ENCODE results near the gene NEK2.
"Not testable (repeated sequence)": the region's sequence is repeated elsewhere in the genome, so short reads cannot be mapped to it uniquely, and the experiment has no call there.

NEK2 gene

GRCh38 chr1:211632117-211632807, 43.2 kb downstream of the NEK2 start:
- DNase-seq: no peak

- no peak for DNase-seq
Measured at GRCh38 chr1:211631168-211631567, 44.3 kb downstream of the NEK2 start.

GRCh38 chr1:211630236-211631081, 45.0 kb downstream of the NEK2 start:
- DNase-seq: no peak

- no peak for DNase-seq
Measured at GRCh38 chr1:211628417-211628816, 47.0 kb downstream of the NEK2 start.

GRCh38 chr1:211627259-211627658, 48.2 kb downstream of the NEK2 start:
- DNase-seq: no peak

- not testable (repeated sequence) for DNase-seq
Measured at GRCh38 chr1:211625866-211626265, 49.6 kb downstream of the NEK2 start.

DNA sequence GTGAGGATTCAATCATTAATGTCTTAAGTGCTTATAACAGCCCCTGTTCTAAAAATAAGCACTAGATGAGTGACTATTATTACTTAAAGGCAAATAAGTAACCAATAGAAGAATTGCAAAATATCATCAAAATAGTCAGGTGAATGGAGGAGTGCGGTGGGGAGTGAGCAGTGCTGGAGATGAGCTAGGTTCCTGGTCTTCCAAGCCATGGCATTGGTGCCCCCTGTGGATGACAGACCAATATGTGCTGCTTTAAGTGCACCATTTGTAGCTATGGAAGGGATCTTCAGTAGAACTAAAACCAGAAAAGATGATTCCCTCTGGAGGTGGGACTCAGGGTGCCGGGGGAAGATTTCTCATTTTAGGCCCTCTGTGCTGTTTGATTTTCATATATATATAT, 50.4 kb downstream of the NEK2 start:
- peak; percentile 17 for DNase-seq

GRCh38 chr1:211623515-211623914, 51.9 kb downstream of the NEK2 start:
- no peak for DNase-seq

- DNase-seq: no peak
Measured at GRCh38 chr1:211621447-211622198, 53.8 kb downstream of the NEK2 start.

DNA sequence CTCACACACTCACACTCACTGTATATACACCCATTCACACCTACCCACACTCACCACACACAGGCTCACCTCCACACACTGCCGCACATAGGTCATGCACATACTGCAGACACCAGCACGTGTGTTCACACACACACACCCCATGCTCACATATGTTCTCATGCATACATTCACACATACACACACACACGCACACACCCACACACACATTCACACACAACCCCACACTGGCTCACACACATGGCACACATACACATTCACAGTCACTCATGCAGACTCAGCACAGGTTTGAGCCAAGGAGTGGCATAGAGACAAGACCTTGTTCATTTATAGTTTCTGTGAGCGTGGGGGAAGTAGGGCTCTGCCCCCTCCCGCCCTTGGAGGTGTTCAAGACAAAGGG, 55.3 kb downstream of the NEK2 start:
- DNase-seq: no peak

DNA sequence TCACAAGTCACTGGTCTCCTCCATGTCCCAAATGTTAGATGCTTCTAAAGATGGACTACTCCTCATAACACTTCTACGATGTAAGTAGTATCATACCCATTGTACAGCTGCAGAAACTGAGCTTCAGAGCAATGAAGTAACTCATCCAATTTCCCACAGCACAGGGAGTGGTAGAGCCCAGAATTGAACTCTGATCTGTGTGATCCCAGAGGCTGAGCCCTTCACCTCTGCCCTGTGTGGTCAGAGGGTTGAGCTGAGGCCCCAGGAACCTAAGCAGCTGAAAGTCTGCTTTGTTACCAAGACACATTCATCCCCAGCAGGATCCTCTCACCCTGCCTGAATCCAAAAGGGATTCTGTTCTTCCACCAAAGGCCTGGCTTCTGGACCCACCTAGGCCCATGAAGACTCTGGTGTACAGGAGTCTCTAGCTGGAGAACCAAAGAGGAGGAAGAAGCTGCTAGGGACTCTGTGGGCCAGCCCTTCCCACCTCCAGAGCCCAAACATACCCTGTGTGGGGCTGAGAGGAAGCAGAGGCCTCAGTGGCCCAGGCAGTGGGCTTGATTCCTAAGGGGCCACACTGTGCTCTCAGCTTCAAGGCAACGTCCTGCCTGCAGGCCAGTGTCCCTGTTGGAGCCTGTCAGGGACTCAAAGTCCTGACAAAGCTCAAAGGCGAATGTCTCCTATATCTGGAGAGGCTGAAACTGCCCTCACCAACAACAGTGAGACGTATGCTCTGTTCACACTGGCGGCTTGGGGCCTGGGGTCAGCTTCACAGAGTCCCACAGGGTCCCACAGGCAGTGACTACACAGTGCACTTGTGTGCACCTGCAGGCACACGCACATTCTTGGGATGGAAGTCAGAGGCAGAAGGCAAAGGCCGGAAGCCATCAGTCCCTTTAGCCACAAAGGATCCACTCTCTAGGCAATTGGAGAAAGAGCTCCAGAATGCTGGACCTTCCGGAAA, 56.1 kb downstream of the NEK2 start:
- no peak for DNase-seq

- no peak for DNase-seq
Measured at GRCh38 chr1:211616965-211617297, 58.5 kb downstream of the NEK2 start.

DNA sequence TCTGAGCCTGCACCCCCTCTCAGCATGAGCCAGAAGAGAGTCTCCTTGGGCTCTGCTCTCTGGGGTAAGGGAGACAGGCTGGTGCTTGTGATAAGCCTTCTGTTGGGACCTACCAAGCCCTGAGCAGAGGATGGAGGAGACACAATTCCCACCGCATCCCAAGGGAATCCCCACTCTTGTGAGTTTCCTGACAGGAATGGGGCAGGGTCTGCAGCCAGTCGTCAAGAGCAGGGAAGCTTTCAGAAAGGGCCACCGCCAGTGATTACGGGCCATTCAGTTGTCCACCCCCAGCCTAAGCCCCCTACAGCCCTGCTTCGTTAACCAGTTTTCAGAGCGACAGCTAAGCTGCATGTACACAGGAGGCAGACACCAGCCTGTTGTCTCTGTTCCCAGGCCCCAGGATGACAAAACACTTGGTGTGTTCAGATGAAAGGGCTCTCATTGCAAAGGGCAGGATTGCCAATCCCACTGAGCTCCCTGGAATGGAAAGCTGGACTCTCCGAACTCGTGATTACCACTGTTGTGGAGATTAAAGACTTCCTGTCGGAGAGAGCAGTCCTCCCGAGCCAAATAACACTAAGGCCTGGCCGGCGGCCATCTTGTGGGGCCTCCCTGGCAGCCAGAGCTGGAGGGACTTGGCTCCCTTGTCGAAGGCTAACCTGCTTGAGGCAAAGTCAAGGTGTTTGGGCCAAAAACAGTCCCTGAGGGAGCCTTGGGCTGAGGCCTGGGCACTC, 59.0 kb downstream of the NEK2 start:
- DNase-seq: no peak

GRCh38 chr1:211614615-211615014, 60.8 kb downstream of the NEK2 start:
- DNase-seq: no peak

DNA sequence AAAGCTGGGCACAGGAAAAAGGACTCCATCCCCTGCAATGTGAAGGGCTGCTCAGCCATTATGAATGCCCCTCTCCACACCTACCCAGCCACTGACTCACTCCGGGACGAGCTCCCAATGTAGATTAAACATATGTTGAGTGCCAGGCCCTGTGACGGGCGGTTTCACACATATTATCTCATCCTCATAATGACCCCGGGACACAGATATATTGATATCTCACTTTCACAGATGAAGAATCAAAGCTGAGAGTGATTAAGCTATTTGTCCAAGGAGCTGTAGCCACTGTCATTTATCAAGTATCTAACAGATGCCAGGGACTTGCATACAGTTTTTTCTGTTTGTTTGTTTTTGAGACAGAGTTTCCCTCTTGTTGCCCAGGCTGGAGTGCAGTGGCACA, 61.5 kb downstream of the NEK2 start:
- no peak for DNase-seq

DNA sequence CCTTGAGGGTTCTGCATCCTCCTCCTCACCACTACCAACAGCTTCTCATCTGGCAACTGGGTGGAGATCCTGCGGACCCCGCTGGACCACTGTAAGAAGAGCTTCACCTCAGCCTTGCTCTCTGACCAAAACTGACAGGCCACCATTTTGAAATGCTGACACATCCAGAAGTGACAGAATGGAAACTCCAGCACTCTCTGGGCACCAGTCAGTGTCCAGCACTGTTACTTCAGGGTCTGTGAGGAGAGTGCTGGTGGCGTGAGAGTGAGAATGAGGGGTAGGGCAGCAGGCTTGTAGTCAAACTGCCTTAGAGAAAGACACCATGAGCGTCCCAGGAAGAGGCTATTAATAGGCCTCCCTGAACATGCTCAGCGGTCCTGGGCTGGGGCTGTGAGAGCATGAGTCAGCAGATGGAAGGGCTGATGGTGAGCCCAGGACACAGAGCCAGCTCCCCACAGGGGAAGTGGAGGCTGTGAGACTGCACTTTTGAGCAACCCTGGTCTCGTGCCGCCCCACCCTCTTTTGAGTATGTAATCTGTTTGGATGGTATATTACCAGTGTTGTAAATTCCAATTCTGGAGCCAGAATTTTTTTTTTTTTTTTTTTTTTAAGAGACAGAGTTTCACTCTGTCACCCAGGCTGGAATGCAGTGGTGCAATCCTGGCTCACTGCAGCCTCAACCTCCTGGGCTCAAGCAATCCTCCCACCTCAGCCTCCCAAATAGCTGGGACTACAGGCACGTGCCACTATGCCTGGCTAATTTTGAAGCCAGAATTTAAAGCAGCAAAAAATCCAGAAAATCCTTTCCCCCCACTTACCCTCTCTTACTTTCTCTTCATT, 62.1 kb downstream of the NEK2 start:
- DNase-seq: no peak

- DNase-seq: no peak
Measured at GRCh38 chr1:211612786-211613107, 62.7 kb downstream of the NEK2 start.
